Gastrocnemius medialis (tissue), 4 donors: Measurements from ENCODE around the gene UNC5A. TPM values are rescaled to one million over a fixed set of nuclear protein-coding genes. Genes with fewer than 3 reads are reported as not detected.

Experiments used
- ATAC-seq, 2 donors: fragments of 150-250 bp; one replicate each; pipeline ENCODE4 v1.9.1; 2016
- DNase-seq, 2 donors: peaks; one replicate each; pipeline ENCODE4 v3.0.0-alpha.2; 2019
- H3K27ac ChIP-seq, 4 donors: fragments of 200-600 bp; sonication (generic); 1 replicate in 1 of 4; 2 replicates in 3 of 4; pipeline ENCODE4 v1.5.1; 2016 to 2018; ENCODE audit warnings: mild to moderate bottlenecking in 2 of 4, moderate library complexity in 1 of 4
- H3K27me3 ChIP-seq, 3 donors: fragments of 200-600 bp; sonication (generic) in 2 of 3; 1 replicate in 1 of 3; 2 replicates in 2 of 3; pipeline versions ENCODE4 v1.5.1 to v1.6.0; 2016 to 2019; ENCODE audit warnings: mild to moderate bottlenecking in 1 of 3, moderate library complexity in 1 of 3
- H3K36me3 ChIP-seq, 2 donors: fragments of 200-600 bp; sonication (generic) in 1 of 2; one replicate each; pipeline ENCODE4 v1.5.1; 2017 to 2018
- H3K4me1 ChIP-seq, 2 donors: fragments of 200-600 bp; sonication (generic) in 1 of 2; one replicate each; pipeline ENCODE4 v1.5.1; 2016 to 2017; ENCODE audit warnings: mild to moderate bottlenecking in 2 of 2
- H3K4me3 ChIP-seq, 4 donors: fragments of 200-600 bp; sonication (generic) in 3 of 4; 1 replicate in 1 of 4; 2 replicates in 3 of 4; pipeline ENCODE4 v1.5.1; 2016 to 2019; ENCODE audit warnings: mild to moderate bottlenecking in 2 of 4
- H3K9me3 ChIP-seq, 3 donors: fragments of 200-600 bp; sonication (generic) in 2 of 3; 1 replicate in 1 of 3; 2 replicates in 2 of 3; pipeline ENCODE4 v1.5.1; 2016 to 2019
- CTCF ChIP-seq, 5 experiments: fragments of 450-650 bp in 3 of 5; fragments of 200-600 bp in 2 of 5; sonication (generic) in 2 of 5; IDR thresholded peaks in 4 of 5; conservative IDR thresholded peaks in 1 of 5; 1 replicate in 4 of 5; 2 replicates in 1 of 5; pipeline ENCODE4 v1.5.1; 2016 to 2019; ENCODE audit warnings: antibody characterized with exemption in 5 of 5, mild to moderate bottlenecking in 3 of 5, moderate library complexity in 3 of 5
- POLR2A ChIP-seq, 2 donors: fragments of 450-650 bp; IDR thresholded peaks; one replicate each; pipeline ENCODE4 v1.6.1; 2017; ENCODE audit warnings: antibody characterized with exemption in 2 of 2, mild to moderate bottlenecking in 2 of 2, moderate library complexity in 2 of 2
- in situ Hi-C, 4 donors: fragments of 200-750 bp; cut with MboI; loops; one replicate each; pipeline versions ENCODE4 v1.15.0 to v1.8.0; 2017; ENCODE audit warnings: low sequenced_read_pairs in 4 of 4
- intact Hi-C: fragments of 100-400 bp; cut with DNase I; formaldehyde crosslinking; loops from one replicate; pipeline ENCODE4 v1.15.1; 2023; ENCODE audit warnings: low total_unique reads
- total RNA-seq, 4 donors: library from RNA; depleted of rRNA; stranded (reverse); fragments of >200 nt; gene quantifications; one replicate each; pipeline versions ENCODE4 v1.1.0 to v1.2.3, GENCODE V29; 2016

Gene UNC5A
- total RNA-seq, 4 donors from 2014 or later, result 0.10 to 0.55 TPM; not detected in 2

- ATAC-seq (no peak), DNase-seq (no peak)
- in situ Hi-C loops (no loop called here), intact Hi-C loops (no loop called here)
- H3K4me1 ChIP-seq, result no peaks in the 10 kb centered on the region
- H3K36me3 ChIP-seq, result no peaks in the 10 kb centered on the region
- no peaks in the 10 kb centered on the region for H3K9me3 ChIP-seq
- peaks cover 39 to 49% (median 43%) of the 10 kb centered on the region in 3 donors for H3K27me3 ChIP-seq
- H3K27ac ChIP-seq, result no peak overlapping the region
- H3K4me3 ChIP-seq, result no peak overlapping the region
- TF ChIP-seq CTCF (IDR thresholded peaks at IDR 0.05 in 4 of 5, conservative IDR thresholded peaks at IDR 0.05 in 1 of 5), result no peak
- TF ChIP-seq POLR2A (IDR thresholded peaks at IDR 0.05), result no peak
These were observed 12.1 kb upstream of the UNC5A start for GRCh38 chr5:176798086-176798876.

GRCh38 chr5:176798949-176799348 is 11.4 kb upstream of the UNC5A start:
- no peak overlapping the region for H3K4me3 ChIP-seq
- no peak for DNase-seq
- no peak overlapping the region for H3K27ac ChIP-seq
- no peaks in the 10 kb centered on the region for H3K36me3 ChIP-seq
- intact Hi-C loops, result no loop called here
- no peak for ATAC-seq
- peaks cover 34 to 48% (median 39%) of the 10 kb centered on the region in 3 donors for H3K27me3 ChIP-seq
- TF ChIP-seq POLR2A (IDR thresholded peaks at IDR 0.05) (no peak), CTCF (IDR thresholded peaks at IDR 0.05 in 4 of 5, conservative IDR thresholded peaks at IDR 0.05 in 1 of 5) (no peak)
- H3K4me1 ChIP-seq, result no peaks in the 10 kb centered on the region
- in situ Hi-C loops, result no loop called here
- H3K9me3 ChIP-seq, result no peaks in the 10 kb centered on the region

- peaks cover 34 to 54% (median 36%) of the 10 kb centered on the region in 3 donors for H3K27me3 ChIP-seq
These were observed 10.9 kb upstream of the UNC5A start for GRCh38 chr5:176799488-176799887.

GRCh38 chr5:176800024-176800423 is 10.3 kb upstream of the UNC5A start:
- TF ChIP-seq CTCF (IDR thresholded peaks at IDR 0.05 in 4 of 5, conservative IDR thresholded peaks at IDR 0.05 in 1 of 5) (no peak), POLR2A (IDR thresholded peaks at IDR 0.05) (no peak)
- Histone ChIP-seq H3K36me3 (no peaks in the 10 kb centered on the region), H3K4me1 (no peaks in the 10 kb centered on the region), H3K27me3 (peaks cover 29 to 59% (median 31%) of the 10 kb centered on the region in 3 donors), H3K9me3 (no peaks in the 10 kb centered on the region), H3K27ac (no peak overlapping the region), H3K4me3 (no peak overlapping the region)
- intact Hi-C loops (no loop called here), in situ Hi-C loops (no loop called here)
- ATAC-seq (no peak), DNase-seq (no peak)

More at GRCh38 chr5:176799488-176799887, 10.9 kb upstream of the UNC5A start:
- intact Hi-C loops, result no loop called here
- no peaks in the 10 kb centered on the region for H3K36me3 ChIP-seq
- H3K27ac ChIP-seq, result no peak overlapping the region
- no peaks in the 10 kb centered on the region for H3K9me3 ChIP-seq
- in situ Hi-C loops, result no loop called here
- ATAC-seq, result no peak
- no peak overlapping the region for H3K4me3 ChIP-seq
- no peaks in the 10 kb centered on the region for H3K4me1 ChIP-seq
- TF ChIP-seq CTCF (IDR thresholded peaks at IDR 0.05 in 4 of 5, conservative IDR thresholded peaks at IDR 0.05 in 1 of 5) (no peak), POLR2A (IDR thresholded peaks at IDR 0.05) (no peak)
- no peak for DNase-seq
